ENCODE results near the gene SEC63. TPM values are rescaled to one million over a fixed set of nuclear protein-coding genes. Genes with fewer than 3 reads are reported as not detected.
"Not testable (repeated sequence)": the region's sequence is repeated elsewhere in the genome, so short reads cannot be mapped to it uniquely, and the experiment has no call there.

SEC63 gene
- total and polyA plus RNA-seq, 2 experiments from 2014 or later: 38.5 to 190 TPM

DNA sequence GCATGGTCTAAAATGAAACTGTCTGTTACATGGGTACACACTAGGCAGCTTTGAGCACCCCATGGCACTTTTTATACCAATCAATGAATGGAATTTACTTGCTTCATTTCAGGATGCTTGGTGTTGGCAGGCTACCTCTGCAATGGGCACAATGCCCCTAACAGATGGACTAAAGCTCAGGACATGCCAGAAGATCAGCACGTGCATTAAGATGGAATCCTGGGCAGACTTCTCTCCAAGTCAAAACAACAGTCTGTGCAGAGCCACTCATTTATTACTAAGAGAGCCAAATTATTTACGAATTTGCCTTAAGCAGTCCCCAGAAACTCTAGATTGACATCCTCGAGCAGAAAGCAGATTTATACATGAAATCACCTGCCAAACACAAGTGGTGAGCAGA, 78.1 kb downstream of the SEC63 start:
- no peaks in the 10 kb centered on the region for H3K9me2 ChIP-seq (ENCODE audit: insufficient read depth)
- no peak overlapping the region for H3K4me2 ChIP-seq (ENCODE audit: unreplicated experiment)
- H3F3A ChIP-seq (ENCODE audit: insufficient read depth): peaks cover 8% of the 10 kb centered on the region; the same call in 1 of the 2 replicates
- WGBS, 2 experiments (ENCODE audit: low coverage in 1 of 2, low lambda C conversion rate in 2 of 2, missing lambda C conversion rate in 2 of 2): 41 to 48% methylated on average over 3 of the region's 3 CpGs
- H3K9me3 ChIP-seq (ENCODE audit: low read depth): no peaks in the 10 kb centered on the region
- no peak for DNase-seq
- in situ Hi-C loops (cut with MboI): no loop called here
- TF ChIP-seq EZH2phosphoT487 (IDR thresholded peaks at IDR 0.05; ENCODE audit: insufficient read depth, low read depth): no peak
- no peaks in the 10 kb centered on the region for H3K27me3 ChIP-seq (replicated peaks; ENCODE audit: insufficient read depth)
- H3K4me1 ChIP-seq (ENCODE audit: insufficient read depth): 0 out of 2 replicates have a peak, but pooled peaks cover 4% of the 10 kb centered on the region
- peaks cover 47% of the 10 kb centered on the region for H3K79me2 ChIP-seq (ENCODE audit: insufficient read depth)
- H4K20me1 ChIP-seq (ENCODE audit: insufficient read depth): no peaks in the 10 kb centered on the region
- no peak overlapping the region for H3K9ac ChIP-seq
- H3K27ac ChIP-seq: no peak overlapping the region
- H3K4me3 ChIP-seq: no peak overlapping the region
- H2AFZ ChIP-seq: no peak overlapping the region
- H3K36me3 ChIP-seq (ENCODE audit: low read depth): peaks cover 48% of the 10 kb centered on the region

DNA sequence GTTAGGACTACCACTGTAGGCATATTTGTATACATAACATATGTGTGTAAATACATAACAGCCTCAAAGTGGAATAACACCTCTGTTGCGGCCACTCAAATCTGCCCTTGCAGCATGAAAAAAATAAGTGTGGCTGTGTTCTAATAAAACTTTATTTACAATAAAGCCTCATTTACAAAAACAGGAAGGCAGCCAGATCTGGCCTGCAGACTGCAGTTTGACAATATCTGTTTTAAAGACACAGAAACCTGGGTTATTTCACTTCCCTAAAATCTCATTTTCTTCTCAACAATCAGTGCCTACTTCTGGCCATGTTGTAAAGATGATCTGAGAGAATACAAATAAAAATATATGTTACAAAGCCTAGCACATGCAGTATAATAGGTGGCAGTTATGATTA, 80.0 kb downstream of the SEC63 start:
- Histone ChIP-seq H3K79me2 (ENCODE audit: insufficient read depth) (peaks cover 49% of the 10 kb centered on the region), H3K9me2 (ENCODE audit: insufficient read depth) (no peaks in the 10 kb centered on the region), H3K4me1 (ENCODE audit: insufficient read depth) (no peaks in the 10 kb centered on the region), H3F3A (ENCODE audit: insufficient read depth) (peaks cover 15% of the 10 kb centered on the region; the same call in 1 of the 2 replicates), H2AFZ (no peak overlapping the region), H3K9ac (no peak overlapping the region), H3K36me3 (ENCODE audit: low read depth) (peaks cover 43% of the 10 kb centered on the region), H3K4me3 (no peak overlapping the region), H3K9me3 (ENCODE audit: low read depth) (no peaks in the 10 kb centered on the region), H3K4me2 (ENCODE audit: unreplicated experiment) (no peak overlapping the region), H3K27ac (no peak overlapping the region), H3K27me3 (replicated peaks; ENCODE audit: insufficient read depth) (no peaks in the 10 kb centered on the region), H4K20me1 (ENCODE audit: insufficient read depth) (no peaks in the 10 kb centered on the region)
- WGBS, 2 experiments (ENCODE audit: low coverage in 1 of 2, low lambda C conversion rate in 2 of 2, missing lambda C conversion rate in 2 of 2): 100% methylated on average over 1 of the region's 1 CpG
- no peak for DNase-seq
- no peak for TF ChIP-seq EZH2 (IDR thresholded peaks at IDR 0.05; ENCODE audit: insufficient read depth, poor library complexity, severe bottlenecking)
- in situ Hi-C loops (cut with MboI): no loop called here

DNA sequence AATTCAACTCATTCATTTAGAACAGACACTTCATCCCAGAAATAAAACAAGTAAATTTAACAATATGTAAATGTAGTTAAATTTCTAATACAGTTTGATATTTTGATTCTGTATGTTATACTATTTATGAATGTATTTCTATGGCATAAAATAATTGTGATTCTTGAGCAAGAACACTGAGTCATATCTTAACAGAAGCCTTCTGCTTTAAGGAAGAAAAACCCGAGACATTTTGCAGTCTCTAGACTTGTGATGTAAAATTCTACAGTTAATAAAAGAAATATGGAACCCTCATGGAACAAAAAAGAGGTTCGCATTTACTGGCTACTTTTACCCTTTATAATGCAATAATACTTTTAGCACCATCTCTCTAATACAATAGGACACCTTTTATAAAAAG, 86.0 kb downstream of the SEC63 start:
- Histone ChIP-seq H3F3A (ENCODE audit: insufficient read depth) (peaks cover 43% of the 10 kb centered on the region), H4K20me1 (ENCODE audit: insufficient read depth) (no peaks in the 10 kb centered on the region), H3K79me2 (ENCODE audit: insufficient read depth) (peaks cover 28% of the 10 kb centered on the region; the same call in 1 of the 2 replicates), H2AFZ (no peak overlapping the region), H3K9ac (no peak overlapping the region), H3K27ac (0 out of 2 replicates have a peak overlapping the region, but pooled peaks have one; percentile 1), H3K9me2 (ENCODE audit: insufficient read depth) (no peaks in the 10 kb centered on the region), H3K27me3 (replicated peaks; ENCODE audit: insufficient read depth) (no peaks in the 10 kb centered on the region), H3K36me3 (ENCODE audit: low read depth) (peaks cover 48% of the 10 kb centered on the region), H3K4me1 (ENCODE audit: insufficient read depth) (peaks cover 24% of the 10 kb centered on the region), H3K4me2 (ENCODE audit: unreplicated experiment) (no peak overlapping the region), H3K9me3 (ENCODE audit: low read depth) (no peaks in the 10 kb centered on the region), H3K4me3 (no peak overlapping the region)
- peak; percentile 44 for DNase-seq
- in situ Hi-C loops (cut with MboI): no loop called here
- WGBS, 2 experiments (ENCODE audit: low coverage in 1 of 2, low lambda C conversion rate in 2 of 2, missing lambda C conversion rate in 2 of 2): 93 to 98% methylated on average over 2 of the region's 2 CpGs
- TF ChIP-seq EZH2phosphoT487 (IDR thresholded peaks at IDR 0.05; ENCODE audit: insufficient read depth, low read depth) (no peak), EZH2 (IDR thresholded peaks at IDR 0.05; ENCODE audit: insufficient read depth, poor library complexity, severe bottlenecking) (no peak)

DNA sequence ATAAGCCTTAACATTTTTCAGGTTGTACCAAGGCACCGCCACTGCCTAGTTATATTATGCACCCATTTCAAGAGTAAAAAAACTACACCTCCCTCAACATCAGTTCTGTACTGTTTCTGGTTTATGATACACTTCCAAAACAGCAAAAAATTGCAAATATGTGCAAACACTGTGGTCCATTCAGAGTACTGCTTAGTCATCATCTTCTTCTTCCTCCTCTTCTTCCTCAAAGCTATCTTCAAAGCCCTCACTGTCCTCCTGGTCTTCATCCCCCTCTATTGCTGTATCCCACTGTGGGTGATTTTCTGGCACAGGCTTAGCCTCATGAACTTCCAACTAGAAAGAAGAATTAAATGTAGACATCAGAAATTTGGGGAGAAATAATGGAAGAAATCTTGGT, 86.5 kb downstream of the SEC63 start:
- H3K9me3 ChIP-seq (ENCODE audit: low read depth); H3K27me3 ChIP-seq (replicated peaks; ENCODE audit: insufficient read depth); H3K9me2 ChIP-seq (ENCODE audit: insufficient read depth); H3K9ac ChIP-seq; H3K4me3 ChIP-seq; in situ Hi-C loops (cut with MboI); H2AFZ ChIP-seq; H3K4me2 ChIP-seq (ENCODE audit: unreplicated experiment); H3K27ac ChIP-seq; DNase-seq; H4K20me1 ChIP-seq (ENCODE audit: insufficient read depth): not testable (repeated sequence)
- H3K36me3 ChIP-seq (ENCODE audit: low read depth): peaks cover 47% of the 10 kb centered on the region
- 95 to 100% methylated on average over 1 of the region's 1 CpG for WGBS, 2 experiments (ENCODE audit: low coverage in 1 of 2, low lambda C conversion rate in 2 of 2, missing lambda C conversion rate in 2 of 2)
- peaks cover 24% of the 10 kb centered on the region for H3K4me1 ChIP-seq (ENCODE audit: insufficient read depth)
- peaks cover 43% of the 10 kb centered on the region for H3F3A ChIP-seq (ENCODE audit: insufficient read depth)
- peaks cover 28% of the 10 kb centered on the region; the same call in 1 of the 2 replicates for H3K79me2 ChIP-seq (ENCODE audit: insufficient read depth)

DNA sequence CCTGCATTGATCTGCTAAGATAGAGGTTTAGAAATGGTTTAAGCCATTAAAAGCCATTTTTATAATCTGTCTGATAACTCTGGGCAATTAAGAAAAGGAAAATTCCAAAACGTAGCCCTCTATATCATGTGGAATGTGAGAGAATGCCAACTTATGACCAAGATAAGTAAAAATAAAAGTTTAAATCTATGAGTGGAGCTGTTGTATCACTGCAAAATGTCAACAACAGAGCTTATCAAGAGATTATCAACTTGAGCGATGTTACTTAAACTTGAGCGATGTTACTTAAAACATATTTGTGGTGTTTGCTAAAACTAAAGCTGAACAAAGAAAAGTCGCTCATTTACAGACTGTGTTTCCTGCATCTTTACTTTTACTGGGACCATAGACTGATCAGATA, 87.0 kb downstream of the SEC63 start:
- no peak for DNase-seq
- 90 to 98% methylated on average over 4 of the region's 4 CpGs for WGBS, 2 experiments (ENCODE audit: low coverage in 1 of 2, low lambda C conversion rate in 2 of 2, missing lambda C conversion rate in 2 of 2)
- Histone ChIP-seq H3F3A (ENCODE audit: insufficient read depth) (peaks cover 39% of the 10 kb centered on the region), H3K4me2 (ENCODE audit: unreplicated experiment) (no peak overlapping the region), H2AFZ (no peak overlapping the region), H3K9me2 (ENCODE audit: insufficient read depth) (no peaks in the 10 kb centered on the region), H3K79me2 (ENCODE audit: insufficient read depth) (peaks cover 28% of the 10 kb centered on the region; the same call in 1 of the 2 replicates), H4K20me1 (ENCODE audit: insufficient read depth) (no peaks in the 10 kb centered on the region), H3K36me3 (ENCODE audit: low read depth) (peaks cover 43% of the 10 kb centered on the region), H3K27ac (no peak overlapping the region), H3K9ac (no peak overlapping the region), H3K27me3 (replicated peaks; ENCODE audit: insufficient read depth) (no peaks in the 10 kb centered on the region), H3K9me3 (ENCODE audit: low read depth) (no peaks in the 10 kb centered on the region), H3K4me1 (ENCODE audit: insufficient read depth) (peaks cover 24% of the 10 kb centered on the region), H3K4me3 (no peak overlapping the region)
- TF ChIP-seq EZH2 (IDR thresholded peaks at IDR 0.05; ENCODE audit: insufficient read depth, poor library complexity, severe bottlenecking) (no peak), EZH2phosphoT487 (IDR thresholded peaks at IDR 0.05; ENCODE audit: insufficient read depth, low read depth) (no peak)
- in situ Hi-C loops (cut with MboI): no loop called here
